Stimulated activated CD4-positive, alpha-beta T cell treated with anti-CD3 and anti-CD28 coated beads, Interleukin-15, amount 100 ng/mL, for 24 hours (primary cell): ENCODE measurements around the gene RPL7L1.
"Not testable (repeated sequence)": the region's sequence is repeated elsewhere in the genome, so short reads cannot be mapped to it uniquely, and the experiment has no call there.

Source experiments
- DNase-seq: peaks from one replicate; pipeline ENCODE4 v3.0.0-alpha.2; 2020

RPL7L1 gene

GRCh38 chr6:42894041-42894828 is 14.8 kb downstream of the RPL7L1 start:
- DNase-seq = not testable (repeated sequence)

DNA sequence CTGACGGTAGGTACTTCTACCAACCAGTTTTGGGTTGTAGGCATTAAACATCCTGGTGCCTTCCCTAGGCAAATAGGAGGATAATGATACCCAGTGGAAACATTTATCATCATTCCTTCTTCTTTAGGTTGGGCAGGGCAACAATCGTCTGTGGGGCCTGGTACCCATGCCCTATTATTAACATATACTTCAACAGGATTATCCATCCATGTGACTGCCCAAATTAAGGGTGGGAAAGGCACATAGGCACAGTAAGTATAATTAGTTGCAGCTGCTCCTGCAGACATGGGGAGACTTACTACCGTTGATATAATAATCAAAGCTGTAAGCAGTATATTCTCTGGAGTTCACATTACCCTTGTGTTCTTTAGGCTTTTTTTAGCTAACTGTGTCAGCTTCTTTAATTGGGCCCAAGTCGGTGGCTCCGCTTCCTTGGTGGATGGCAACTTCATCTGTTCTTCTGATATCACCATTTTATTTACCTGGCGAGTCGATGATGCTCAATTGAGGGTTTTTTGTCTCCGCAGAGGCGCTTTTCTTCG is 16.8 kb downstream of the RPL7L1 start:
- DNase-seq = no peak

DNA sequence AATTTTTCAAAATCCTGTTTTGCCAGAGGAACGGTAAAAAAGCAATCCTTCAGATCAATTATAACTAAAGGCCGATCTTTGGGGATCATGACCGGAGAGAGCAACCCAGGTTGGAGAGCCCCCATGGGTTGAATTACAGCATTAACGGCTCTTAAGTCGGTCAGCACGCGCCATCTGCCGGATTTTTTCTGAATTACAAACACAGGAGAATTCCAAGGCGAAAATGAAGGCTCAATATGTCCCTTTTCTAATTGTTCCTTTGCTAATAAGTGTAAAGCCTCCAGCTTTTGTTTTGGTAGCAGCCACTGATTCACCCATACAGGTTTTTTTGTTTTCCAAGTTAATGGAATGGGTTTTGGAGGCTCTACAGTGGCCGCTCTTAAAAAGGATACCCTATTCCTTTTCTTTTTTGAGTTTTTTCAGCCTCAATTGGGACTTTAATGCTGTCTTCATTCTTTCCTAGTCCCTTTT is 19.5 kb downstream of the RPL7L1 start:
- DNase-seq = peak; percentile 78

DNA sequence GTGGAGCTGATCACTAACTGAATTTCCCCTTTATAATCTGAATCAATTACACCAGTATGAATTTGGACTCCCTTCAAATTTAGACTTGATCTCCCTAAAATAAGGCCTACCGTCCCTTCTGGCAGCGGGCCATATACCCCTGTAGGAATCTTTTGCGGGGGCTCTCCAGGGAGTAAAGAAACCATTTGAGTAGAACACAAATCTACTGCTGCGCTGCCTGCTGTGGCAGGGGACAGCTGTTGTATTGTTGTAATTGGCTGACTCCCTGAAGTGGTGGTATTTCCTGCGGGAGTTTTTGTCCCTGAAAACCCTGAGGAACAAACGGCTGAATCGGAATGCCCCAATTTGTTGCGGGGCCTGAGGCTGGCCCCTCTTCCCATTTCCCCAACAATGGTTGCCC is 20.5 kb downstream of the RPL7L1 start:
- no peak for DNase-seq

DNA sequence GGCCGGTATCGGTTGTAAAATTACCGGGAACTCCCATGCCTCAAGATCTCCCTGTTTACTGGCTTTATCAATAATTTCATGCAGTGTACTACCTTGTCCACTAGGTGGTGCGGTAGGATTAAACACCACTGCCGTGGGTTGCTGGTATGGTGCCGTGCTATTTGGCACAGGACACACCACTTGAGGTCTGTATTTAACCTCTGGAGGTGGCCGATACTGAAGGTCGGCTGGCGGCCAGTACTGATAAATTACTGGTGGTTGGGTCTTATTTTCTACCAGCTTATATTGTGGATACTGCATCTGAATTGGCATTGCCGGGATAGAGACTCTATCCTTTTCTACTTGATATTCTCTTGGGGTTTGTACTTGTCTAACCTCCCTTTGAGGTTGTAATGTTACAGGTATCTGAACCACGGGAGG is 22.1 kb downstream of the RPL7L1 start:
- DNase-seq = peak; percentile 70

GRCh38 chr6:42902429-42903263 is 23.2 kb downstream of the RPL7L1 start:
- DNase-seq = not testable (repeated sequence)

GRCh38 chr6:42904467-42904866 is 25.1 kb downstream of the RPL7L1 start:
- DNase-seq = no peak

DNA sequence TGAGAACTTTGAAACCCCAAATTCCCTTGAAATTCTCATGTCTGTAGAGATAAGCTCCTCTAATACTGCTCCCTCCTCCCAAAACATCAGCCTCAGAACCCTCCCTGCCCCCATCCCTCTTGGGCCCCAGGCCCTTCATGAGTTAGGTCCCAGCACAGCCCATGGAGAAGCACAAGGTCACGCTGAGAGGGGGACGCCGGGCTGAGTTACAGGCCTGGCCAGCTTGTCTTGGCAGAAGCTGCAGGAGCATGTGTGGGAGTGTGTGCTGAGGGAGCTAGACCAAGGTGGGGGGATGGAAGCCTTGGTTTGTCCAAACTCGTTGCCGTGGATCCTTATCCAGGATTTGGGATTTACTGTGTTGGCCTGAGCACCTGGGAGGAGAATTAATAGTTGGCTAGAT is 27.9 kb downstream of the RPL7L1 start:
- no peak for DNase-seq

DNA sequence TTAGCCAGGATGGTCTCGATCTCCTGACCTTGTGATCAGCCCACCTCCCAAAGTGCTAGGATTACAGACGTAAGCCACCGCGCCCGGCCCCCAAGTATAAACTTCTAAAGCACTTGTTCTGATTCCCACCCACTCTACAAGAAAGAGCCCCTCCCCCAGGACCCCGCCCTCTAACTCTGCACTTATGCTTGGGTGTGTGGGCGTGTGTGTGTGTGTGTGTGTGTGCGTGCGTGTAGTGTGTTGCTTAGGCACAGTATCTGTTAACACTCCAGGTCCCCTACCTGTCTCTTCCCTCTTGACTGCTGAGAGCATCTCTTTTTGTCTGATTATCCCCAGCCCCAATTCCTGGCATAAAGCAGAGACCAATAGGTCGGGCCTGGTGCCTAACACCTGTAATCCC is 30.4 kb downstream of the RPL7L1 start:
- DNase-seq = peak; percentile 10

DNA sequence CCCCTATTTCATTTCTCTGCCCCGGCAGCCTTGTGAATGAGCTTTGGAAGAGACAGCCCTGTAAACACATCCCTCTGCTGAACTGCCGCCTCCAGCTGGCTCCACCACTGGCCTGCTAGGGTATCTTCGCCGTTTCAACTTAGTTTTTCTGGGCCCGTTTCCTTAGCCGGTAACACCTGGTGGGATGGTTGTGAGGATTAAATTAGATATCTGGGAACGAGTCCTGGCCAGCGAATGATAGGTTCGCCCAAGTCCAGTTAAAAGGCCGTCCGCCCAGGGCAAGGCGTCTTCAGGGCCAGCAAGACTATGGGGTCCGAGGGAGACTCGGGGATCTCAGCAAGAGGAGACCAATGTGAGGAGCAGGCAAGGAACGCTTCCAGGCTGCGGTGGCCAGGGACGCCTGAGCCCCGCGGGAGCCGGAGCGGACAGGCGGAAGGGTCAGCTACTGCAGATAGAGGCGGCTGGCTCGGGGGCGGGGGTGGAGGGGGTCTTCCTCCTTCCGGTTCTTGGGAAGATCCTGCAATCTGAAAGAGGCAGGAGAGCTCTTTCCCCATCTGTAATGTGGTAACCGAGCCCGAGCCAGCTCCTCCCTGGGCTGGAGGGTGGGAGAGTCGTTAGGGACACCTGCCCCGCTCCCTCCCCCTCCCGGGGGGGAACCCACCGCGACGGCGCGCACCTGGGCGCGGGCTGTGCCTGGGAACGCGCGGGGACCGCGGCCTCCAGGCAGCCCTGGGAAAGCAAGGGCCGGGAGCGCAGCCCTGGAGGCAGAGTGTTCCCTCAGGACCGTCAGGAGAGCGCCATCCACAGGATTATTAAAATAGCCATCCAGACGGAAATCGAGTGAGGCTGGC is 32.0 kb downstream of the RPL7L1 start:
- no peak for DNase-seq

- no peak for DNase-seq
Observed at GRCh38 chr6:42914546-42914945, 35.1 kb downstream of the RPL7L1 start.

DNA sequence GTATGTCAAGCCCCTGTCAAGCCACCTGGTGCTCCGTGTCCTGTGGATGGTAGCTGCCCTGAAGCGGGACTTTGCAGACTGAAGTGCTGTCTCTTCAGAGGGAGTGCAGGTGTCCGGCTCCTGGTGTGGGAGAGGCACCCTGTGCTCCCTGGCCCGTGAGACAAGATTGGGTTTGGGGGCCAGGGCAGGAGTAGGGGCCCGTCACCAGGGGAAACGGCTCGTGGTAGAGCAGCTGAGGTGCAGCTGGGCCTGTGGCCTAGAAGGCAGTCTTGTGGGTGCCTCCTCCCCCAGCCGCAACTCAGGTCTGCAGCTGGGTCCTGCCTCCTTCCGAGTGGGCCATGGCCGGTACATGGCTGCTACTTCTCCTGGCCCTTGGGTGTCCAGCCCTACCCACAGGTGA is 36.3 kb downstream of the RPL7L1 start, which contains the start of gene PTCRA:
Gene PTCRA, plus strand, starts transcription at position 322 of the 400 bp plus-strand sequence. Its CDS starts 17 bp downstream, at position 339.
- no peak for DNase-seq

- no peak for DNase-seq
Observed at GRCh38 chr6:42916288-42916687, 36.9 kb downstream of the RPL7L1 start.

GRCh38 chr6:42921801-42922200 is 42.4 kb downstream of the RPL7L1 start:
- no peak for DNase-seq

GRCh38 chr6:42923666-42924065 is 44.2 kb downstream of the RPL7L1 start:
- DNase-seq = no peak

GRCh38 chr6:42925248-42925857 is 45.9 kb downstream of the RPL7L1 start:
- no peak for DNase-seq

DNA sequence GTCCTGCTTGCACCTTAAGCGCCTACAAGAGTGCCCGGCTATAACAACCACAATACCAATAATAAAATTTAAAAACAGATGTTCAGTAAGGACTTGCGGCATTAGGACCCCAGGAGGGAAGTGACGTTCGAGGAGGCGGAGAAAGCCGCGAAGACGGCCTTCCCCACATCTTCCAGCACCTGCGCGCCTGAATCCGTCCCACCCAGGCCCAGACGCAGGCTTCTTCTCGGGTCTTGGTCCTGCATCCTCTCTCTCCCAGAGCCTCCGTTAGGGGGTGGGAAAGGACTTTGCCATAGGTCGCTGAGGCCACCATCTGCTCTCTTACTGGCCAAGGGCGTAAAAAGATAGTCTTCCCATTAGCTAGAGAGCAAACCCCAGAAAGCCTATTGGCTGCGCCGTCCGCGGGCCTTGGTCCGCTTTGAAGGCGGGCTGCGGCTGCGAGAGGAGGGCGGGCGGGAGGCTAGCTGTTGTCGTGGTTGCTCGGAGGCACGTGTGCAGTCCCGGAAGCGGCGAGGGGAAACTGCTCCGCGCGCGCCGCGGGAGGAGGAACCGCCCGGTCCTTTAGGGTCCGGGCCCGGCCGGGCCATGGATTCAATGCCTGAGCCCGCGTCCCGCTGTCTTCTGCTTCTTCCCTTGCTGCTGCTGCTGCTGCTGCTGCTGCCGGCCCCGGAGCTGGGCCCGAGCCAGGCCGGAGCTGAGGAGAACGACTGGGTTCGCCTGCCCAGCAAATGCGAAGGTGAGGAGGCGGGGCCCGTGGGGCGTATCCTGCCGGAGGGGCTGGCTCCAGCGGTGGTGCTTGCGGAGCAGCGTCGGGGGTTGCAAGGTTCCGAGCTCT is 49.8 kb downstream of the RPL7L1 start, which contains the start of gene CNPY3:
Gene CNPY3, plus strand, starts transcription at position 495 of the 835 bp plus-strand sequence. Its CDS starts 91 bp downstream, at position 586.
- peak; percentile 97 for DNase-seq

DNA sequence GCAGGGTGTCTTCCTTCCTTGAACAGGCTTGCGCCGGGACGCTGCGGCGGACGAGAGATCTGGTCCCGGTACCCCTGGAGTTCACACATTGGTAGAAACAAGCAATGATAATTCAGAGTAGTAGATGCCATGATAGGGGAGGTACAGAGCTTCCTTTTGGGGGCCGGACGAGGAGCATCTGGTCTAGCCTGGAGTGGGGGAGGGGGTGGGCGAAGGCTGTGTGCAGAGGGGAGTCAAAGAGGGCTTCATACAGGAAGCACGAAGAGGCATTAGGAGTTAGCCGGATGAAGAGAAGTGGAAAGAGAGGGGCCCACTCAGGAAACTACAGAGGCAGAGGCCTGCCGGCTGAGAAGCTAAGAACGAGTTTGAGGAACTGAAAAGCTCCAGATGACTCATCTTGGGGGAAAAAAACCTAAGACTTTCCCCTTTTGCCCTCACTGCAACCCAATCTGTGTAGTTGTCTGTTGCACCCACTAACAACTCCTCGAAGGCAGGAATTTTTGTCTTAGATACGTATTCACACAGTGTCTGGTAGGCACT is 50.5 kb downstream of the RPL7L1 start:
- DNase-seq = peak; percentile 73

DNA sequence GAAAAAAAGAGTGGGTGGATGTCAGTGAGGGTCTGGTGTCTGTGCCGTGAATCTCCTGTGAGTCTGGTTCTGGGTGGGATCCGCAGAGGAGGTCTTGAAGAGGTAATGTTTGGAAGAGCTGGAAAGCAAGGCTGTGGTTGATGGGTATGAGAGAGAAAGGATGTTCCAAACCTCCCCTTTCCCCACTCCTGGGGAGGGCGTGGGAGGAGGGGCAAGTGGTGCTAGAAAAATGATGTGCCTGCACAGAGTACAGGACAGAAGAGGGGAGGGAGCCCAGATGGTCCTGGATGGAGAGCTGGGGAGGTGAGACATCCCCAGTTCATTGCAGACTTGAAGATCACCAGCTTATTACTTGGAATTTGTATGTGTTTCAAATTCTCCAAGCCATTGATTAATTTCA is 53.0 kb downstream of the RPL7L1 start:
- no peak for DNase-seq

GRCh38 chr6:42933205-42933604 is 53.8 kb downstream of the RPL7L1 start:
- DNase-seq = no peak

GRCh38 chr6:42935322-42935721 is 55.9 kb downstream of the RPL7L1 start:
- no peak for DNase-seq
